Measurements from ENCODE around the gene DOCK9. TPM values are rescaled to one million over a fixed set of nuclear protein-coding genes. Genes with fewer than 3 reads are reported as not detected.

The DOCK9 gene
- total RNA-seq, 1 donor from 2014 or later: 339 TPM

- TF ChIP-seq CTCF (IDR thresholded peaks at IDR 0.05; ENCODE audit: unreplicated experiment): no peak
These were observed 68.8 kb downstream of the DOCK9 start for GRCh38 chr13:98909016-98909415.

GRCh38 chr13:98906746-98907502 is 70.9 kb downstream of the DOCK9 start:
- Mint-ChIP-seq H3K4me1 (ENCODE audit: unreplicated experiment) (peaks cover 47% of the 10 kb centered on the region), H3K27ac (ENCODE audit: unreplicated experiment) (no peak overlapping the region)
- no peak for DNase-seq (ENCODE audit: low spot score)

More at GRCh38 chr13:98909016-98909415, 68.8 kb downstream of the DOCK9 start:
- H3K4me3 Mint-ChIP-seq (ENCODE audit: unreplicated experiment): peak overlapping the region; percentile 56
- DNase-seq (ENCODE audit: low spot score): no peak
- H3K27ac Mint-ChIP-seq (ENCODE audit: unreplicated experiment): peak overlapping the region; percentile 96
- H3K36me3 Mint-ChIP-seq (ENCODE audit: low read depth, unreplicated experiment): peaks cover 43% of the 10 kb centered on the region
- peaks cover 8% of the 10 kb centered on the region for H3K27me3 Mint-ChIP-seq (ENCODE audit: unreplicated experiment)
- H3K4me1 Mint-ChIP-seq (ENCODE audit: unreplicated experiment): peaks cover 49% of the 10 kb centered on the region
- no peaks in the 10 kb centered on the region for H3K9me3 Mint-ChIP-seq (ENCODE audit: unreplicated experiment)

GRCh38 chr13:98905199-98905598 is 72.7 kb downstream of the DOCK9 start:
- no peak for TF ChIP-seq CTCF (IDR thresholded peaks at IDR 0.05; ENCODE audit: unreplicated experiment)
- Mint-ChIP-seq H3K27me3 (ENCODE audit: unreplicated experiment) (peaks cover 11% of the 10 kb centered on the region), H3K4me1 (ENCODE audit: unreplicated experiment) (peaks cover 39% of the 10 kb centered on the region), H3K36me3 (ENCODE audit: low read depth, unreplicated experiment) (peaks cover 55% of the 10 kb centered on the region), H3K9me3 (ENCODE audit: unreplicated experiment) (no peaks in the 10 kb centered on the region), H3K4me3 (ENCODE audit: unreplicated experiment) (peak overlapping the region; percentile 20), H3K27ac (ENCODE audit: unreplicated experiment) (no peak overlapping the region)
- DNase-seq (ENCODE audit: low spot score): no peak

More at GRCh38 chr13:98906746-98907502, 70.9 kb downstream of the DOCK9 start:
- H3K27me3 Mint-ChIP-seq (ENCODE audit: unreplicated experiment): peaks cover 9% of the 10 kb centered on the region
- TF ChIP-seq CTCF (IDR thresholded peaks at IDR 0.05; ENCODE audit: unreplicated experiment): no peak
- H3K36me3 Mint-ChIP-seq (ENCODE audit: low read depth, unreplicated experiment): peaks cover 45% of the 10 kb centered on the region
- no peak overlapping the region for H3K4me3 Mint-ChIP-seq (ENCODE audit: unreplicated experiment)
- H3K9me3 Mint-ChIP-seq (ENCODE audit: unreplicated experiment): no peaks in the 10 kb centered on the region

- H3K27ac Mint-ChIP-seq (ENCODE audit: unreplicated experiment): peak overlapping the region; percentile 45
- TF ChIP-seq CTCF (IDR thresholded peaks at IDR 0.05; ENCODE audit: unreplicated experiment): no peak
- H3K4me3 Mint-ChIP-seq (ENCODE audit: unreplicated experiment): peak overlapping the region; percentile 63
- peaks cover 72% of the 10 kb centered on the region for H3K36me3 Mint-ChIP-seq (ENCODE audit: low read depth, unreplicated experiment)
- peaks cover 15% of the 10 kb centered on the region for H3K27me3 Mint-ChIP-seq (ENCODE audit: unreplicated experiment)
- peaks cover 27% of the 10 kb centered on the region for H3K4me1 Mint-ChIP-seq (ENCODE audit: unreplicated experiment)
- DNase-seq (ENCODE audit: low spot score): no peak
- no peaks in the 10 kb centered on the region for H3K9me3 Mint-ChIP-seq (ENCODE audit: unreplicated experiment)
These were observed 77.4 kb downstream of the DOCK9 start for GRCh38 chr13:98900442-98900841.

GRCh38 chr13:98897706-98898105 is 80.2 kb downstream of the DOCK9 start:
- no peak for DNase-seq (ENCODE audit: low spot score)
- no peak for TF ChIP-seq CTCF (IDR thresholded peaks at IDR 0.05; ENCODE audit: unreplicated experiment)
- Mint-ChIP-seq H3K4me3 (ENCODE audit: unreplicated experiment) (peak overlapping the region; percentile 28), H3K9me3 (ENCODE audit: unreplicated experiment) (no peaks in the 10 kb centered on the region), H3K4me1 (ENCODE audit: unreplicated experiment) (peaks cover 30% of the 10 kb centered on the region), H3K27ac (ENCODE audit: unreplicated experiment) (peak overlapping the region; percentile 43), H3K27me3 (ENCODE audit: unreplicated experiment) (peaks cover 9% of the 10 kb centered on the region), H3K36me3 (ENCODE audit: low read depth, unreplicated experiment) (peaks cover 61% of the 10 kb centered on the region)

Data from endothelial cell (in vitro differentiated cells).